GM19025 (cell line): ENCODE results near the gene ARHGEF33.
"Not testable (repeated sequence)": the region's sequence is repeated elsewhere in the genome, so short reads cannot be mapped to it uniquely, and the experiment has no call there.

Experiments used
- ATAC-seq: cut with Tn5 transposase; IDR thresholded peaks from one replicate; pipeline ENCODE4 v1.9.1; 2021; ENCODE audit warnings: mild to moderate bottlenecking, low read depth, moderate library complexity; ENCODE audit not compliant: unreplicated experiment

Gene ARHGEF33

DNA sequence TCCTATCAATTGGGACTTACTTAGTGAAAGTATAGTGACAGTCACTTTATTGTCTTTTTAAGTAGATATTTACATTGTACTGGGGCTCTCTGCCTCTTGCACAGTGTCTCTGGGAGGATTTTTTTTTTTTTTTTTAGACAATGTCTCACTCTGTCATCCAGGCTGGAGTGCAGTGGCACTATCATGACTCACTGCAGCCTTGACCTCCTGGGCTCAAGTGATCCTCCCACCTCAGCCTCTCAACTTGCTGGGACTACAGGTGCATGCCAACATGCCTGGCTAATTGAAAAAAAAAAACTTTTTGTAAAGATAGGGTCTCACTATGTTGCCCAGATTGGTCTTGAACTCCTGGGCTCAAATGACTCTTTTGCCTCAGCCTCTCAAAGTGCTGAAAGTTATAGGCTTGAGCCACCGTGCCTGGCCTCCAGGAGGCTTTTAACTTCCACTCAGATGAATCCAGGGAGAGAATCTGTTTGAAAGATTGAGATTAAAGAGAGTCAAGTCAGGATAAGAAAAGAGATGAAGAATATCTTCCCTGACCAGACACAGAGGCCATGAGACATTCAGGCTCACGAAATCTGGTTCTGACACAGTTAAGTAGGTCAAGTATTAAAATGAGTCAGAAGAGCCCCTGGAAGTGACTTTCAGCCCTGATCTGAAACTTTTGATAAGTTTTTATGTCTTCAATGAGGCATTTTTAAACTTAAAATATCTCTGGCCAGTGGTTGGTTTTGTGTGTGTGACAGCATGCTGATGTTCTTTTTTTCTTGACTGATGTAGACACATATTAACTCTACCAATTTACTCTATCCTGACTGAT, 18.3 kb downstream of the ARHGEF33 start:
- ATAC-seq: peak; percentile 85

- ATAC-seq: no peak
Measured at GRCh38 chr2:38909872-38910271, 20.2 kb downstream of the ARHGEF33 start.

DNA sequence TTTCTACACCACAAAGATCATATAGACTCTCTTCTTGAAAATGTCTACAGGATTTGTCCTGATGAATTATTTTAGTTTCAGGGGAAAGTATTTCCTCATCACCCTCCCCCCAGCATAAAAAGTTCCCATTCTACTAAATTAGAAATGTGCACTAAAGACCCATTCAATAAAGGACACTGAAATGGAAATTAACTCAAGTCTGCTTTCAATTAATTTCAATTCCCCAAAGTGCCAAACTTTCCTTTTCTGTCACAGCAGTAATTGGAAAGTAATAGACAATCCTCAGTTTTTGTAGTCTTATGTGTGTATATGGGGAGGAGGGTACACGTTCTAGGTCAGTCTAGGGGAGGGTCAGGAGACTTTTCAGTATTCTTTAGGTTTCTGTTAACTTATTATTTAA, 21.5 kb downstream of the ARHGEF33 start:
- no peak for ATAC-seq

DNA sequence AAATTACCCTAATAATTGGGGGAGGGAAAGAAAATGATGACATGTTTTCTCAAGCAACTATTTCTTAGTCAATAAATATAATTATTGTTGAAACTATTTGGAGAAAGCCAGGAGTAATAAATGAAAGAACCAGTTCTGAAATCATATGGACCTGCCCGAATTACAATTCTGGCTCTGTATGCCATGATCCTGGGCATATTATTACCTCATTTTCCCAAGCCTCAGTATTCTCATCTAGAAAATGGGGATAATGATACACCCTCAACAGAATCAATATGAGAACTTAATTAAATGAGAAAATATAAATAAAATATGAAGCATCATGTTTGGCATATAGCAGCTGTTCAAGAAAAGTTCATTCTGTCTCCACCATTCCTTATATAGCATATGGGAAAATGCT, 22.9 kb downstream of the ARHGEF33 start:
- ATAC-seq: no peak

- ATAC-seq: no peak
Measured at GRCh38 chr2:38922389-38922788, 32.7 kb downstream of the ARHGEF33 start.

- no peak for ATAC-seq
Measured at GRCh38 chr2:38922902-38923301, 33.2 kb downstream of the ARHGEF33 start.

DNA sequence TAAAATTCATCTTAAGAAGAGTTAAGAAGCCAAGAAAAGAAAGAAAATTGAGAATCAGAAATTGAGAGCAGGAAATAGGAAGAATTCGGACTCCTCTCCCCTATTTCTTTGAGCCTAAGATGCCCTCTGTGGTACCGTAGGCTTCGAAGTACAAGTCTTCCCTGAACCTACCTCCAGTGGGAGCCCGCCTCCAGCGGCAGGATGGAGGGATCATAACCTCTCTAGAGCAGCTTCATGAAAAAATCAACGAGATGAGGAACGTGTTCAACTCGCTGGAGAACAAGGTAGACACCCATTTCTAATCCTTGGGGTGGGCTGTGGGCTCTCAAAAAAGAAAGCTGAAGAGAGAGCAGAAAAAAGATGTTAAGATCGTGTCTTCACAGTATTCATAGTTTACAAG, 36.3 kb downstream of the ARHGEF33 start:
- no peak for ATAC-seq

- no peak for ATAC-seq
Measured at GRCh38 chr2:38930600-38930999, 40.9 kb downstream of the ARHGEF33 start.

- no peak for ATAC-seq
Measured at GRCh38 chr2:38932586-38932985, 42.9 kb downstream of the ARHGEF33 start.

DNA sequence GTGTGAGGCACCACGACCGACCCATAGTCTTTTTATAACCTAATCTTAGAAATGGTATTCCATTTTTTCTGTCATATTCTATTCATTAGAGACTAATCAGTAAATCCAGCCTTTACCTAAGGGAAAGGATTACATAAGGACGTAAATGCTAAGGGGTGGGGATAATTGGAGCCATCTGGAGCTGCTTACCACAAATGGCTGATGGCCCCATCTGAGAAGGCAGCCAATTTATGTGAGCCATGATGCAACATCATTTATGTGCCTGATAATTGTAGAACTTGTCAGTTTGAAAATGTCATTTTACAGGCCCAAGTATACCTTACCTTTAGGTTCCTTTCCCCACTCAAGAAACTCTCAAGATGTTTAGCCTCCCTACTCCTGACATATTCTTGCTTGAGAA, 44.0 kb downstream of the ARHGEF33 start:
- no peak for ATAC-seq

GRCh38 chr2:38934742-38935141, 45.1 kb downstream of the ARHGEF33 start:
- ATAC-seq: no peak

DNA sequence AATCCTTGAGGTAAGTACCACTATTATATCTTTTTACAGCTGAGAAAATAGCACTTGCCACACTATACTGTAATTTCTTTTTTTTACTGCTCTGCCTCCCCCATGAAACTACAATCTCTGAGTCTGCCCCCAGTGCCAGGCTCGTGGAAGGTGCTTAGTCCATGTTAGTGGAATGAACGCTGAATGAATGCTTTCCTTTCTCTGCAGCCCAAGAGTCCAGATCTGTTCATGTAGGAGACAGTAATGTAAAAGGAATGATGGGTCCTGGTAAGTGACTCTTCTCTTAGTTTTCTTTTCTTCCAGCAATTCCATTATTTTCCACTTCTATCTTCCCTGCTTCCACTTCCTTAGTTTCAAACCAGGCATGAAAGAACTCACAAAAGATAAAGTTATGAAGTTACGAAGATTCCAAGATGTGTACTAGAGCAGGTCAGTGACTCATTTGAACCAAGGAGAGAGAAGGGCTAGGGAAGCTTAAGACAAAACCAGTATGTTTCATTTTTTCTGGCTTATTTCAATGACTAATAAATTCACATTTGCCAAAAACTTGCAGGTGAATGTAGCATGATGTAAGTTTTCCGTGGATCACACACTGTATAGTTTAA, 46.0 kb downstream of the ARHGEF33 start:
- ATAC-seq: no peak

GRCh38 chr2:38936516-38936915, 46.8 kb downstream of the ARHGEF33 start:
- ATAC-seq: not testable (repeated sequence)

DNA sequence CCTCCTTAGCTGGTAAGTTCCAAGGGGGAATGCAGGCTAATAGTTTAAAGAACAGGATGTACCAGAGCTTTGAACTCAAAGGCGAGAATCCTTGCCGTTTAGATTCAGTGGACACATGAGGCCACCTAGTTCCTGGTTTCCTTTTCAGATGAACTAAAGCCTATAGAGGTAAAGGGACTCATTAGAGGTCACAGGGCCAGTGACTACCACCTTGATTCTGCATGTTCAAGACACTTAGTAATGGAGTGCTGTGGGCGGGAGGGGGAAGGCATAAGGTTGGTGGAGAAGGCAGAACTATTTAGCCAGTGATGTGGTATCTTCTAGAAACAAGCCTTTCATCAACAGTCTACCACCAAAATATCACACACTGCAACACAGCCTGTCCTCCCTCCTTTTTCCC, 47.9 kb downstream of the ARHGEF33 start:
- ATAC-seq: no peak

- ATAC-seq: no peak
Measured at GRCh38 chr2:38940746-38941145, 51.1 kb downstream of the ARHGEF33 start.

DNA sequence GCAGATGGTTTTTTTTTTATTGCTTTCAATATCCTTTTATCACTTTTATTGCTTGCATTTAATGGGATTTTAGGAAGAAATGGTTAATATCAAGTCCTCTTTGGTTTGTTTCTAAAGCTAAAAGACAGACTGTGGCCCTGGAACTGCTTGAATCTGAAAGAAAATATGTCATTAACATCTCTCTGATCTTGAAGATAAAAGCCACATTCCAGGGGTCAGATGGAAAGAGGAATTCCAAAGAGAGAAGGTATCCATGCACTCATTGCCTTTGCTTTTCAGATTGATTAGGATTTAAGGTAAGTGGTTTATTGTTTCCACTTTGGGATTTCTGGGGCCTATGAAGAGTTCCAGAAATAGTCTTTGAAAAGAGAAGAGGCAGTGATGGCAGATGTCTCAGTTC, 54.1 kb downstream of the ARHGEF33 start:
- ATAC-seq: no peak

DNA sequence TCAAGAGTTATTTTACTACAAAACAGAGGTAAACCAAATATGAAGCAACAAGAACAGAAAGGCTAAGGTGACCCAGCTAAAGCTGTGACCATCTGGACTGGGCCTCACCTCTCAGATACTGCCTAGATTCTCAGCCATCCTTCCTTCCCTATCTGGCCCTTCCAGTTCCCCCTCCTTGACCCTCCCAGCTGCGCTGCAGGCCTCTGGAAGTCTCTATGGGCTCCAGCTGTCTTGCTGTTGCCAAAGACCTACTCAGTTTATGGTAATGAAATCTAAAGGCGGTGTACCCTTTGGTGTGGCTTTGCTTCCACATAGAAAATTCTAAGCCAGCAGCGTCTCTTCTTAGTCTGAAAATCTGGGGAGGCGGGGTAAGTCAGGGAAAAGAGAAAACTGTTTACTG, 55.7 kb downstream of the ARHGEF33 start:
- ATAC-seq: no peak

GRCh38 chr2:38945911-38946310, 56.2 kb downstream of the ARHGEF33 start:
- no peak for ATAC-seq

GRCh38 chr2:38947241-38948239, 57.9 kb downstream of the ARHGEF33 start:
- ATAC-seq: no peak

DNA sequence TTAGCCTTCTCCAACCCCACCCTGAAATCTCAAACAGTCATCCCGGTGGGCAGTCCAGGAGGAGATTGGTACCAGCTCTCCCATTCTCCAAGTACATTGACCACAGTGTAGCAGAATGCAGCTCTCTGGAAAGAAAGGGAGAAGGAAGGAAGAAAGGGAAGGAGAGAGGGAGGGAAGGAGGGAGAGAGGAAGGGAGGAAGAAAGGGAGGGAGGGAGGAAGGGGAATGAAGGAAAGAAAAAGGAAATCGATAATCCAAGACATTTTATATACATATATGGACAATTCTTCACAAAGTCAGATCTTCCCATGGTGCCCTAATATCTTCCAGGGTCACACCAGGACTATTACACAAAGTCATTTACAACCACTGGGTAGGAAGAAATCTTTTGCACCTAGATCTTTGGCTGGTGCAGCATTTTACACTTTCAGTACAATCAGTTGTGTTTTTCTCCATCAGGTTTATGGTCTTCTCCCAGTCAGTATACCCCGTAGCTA, 58.8 kb downstream of the ARHGEF33 start:
- no peak for ATAC-seq

- ATAC-seq: no peak
Measured at GRCh38 chr2:38948995-38949394, 59.3 kb downstream of the ARHGEF33 start.
